HepG2 (cell line): Measurements from ENCODE around the gene RAD21L1. TPM values are rescaled to one million over a fixed set of nuclear protein-coding genes. Genes with fewer than 3 reads are reported as not detected.

Source experiments
- ATAC-seq: fragments of 200-7000 bp; cut with Tn5 transposase; 3 replicates; pipeline ENCODE4 v1.9.1; 2020; ENCODE audit warnings: mild to moderate bottlenecking, moderate library complexity
- BruUV-seq: library from RNA; stranded (reverse); fragments of 400-500 nt; replicated peaks from 2 replicates; lab custom pipeline; 2021; lab: Mats Ljungman, UMichigan
- CTCF ChIA-PET: fragments of 300-600 bp; formaldehyde crosslinking; extraction: SDS; loops from one replicate; lab custom pipeline; 2021; ENCODE audit warnings: low total read pairs, inconsistent platforms, low intra/inter-chr PET ratio; lab: Yijun Ruan, JAX
- POLR2A ChIA-PET: fragments of 350-600 bp; sonication (Branson Sonifier 250); formaldehyde crosslinking; loops from one replicate; lab custom pipeline; 2020; ENCODE audit warnings: antibody characterized with exemption, inconsistent platforms; lab: Yijun Ruan, JAX
- DNase-seq: peaks from one replicate; pipeline ENCODE4 v3.0.0-alpha.2; 2015; ENCODE audit warnings: low spot score
- FAIRE-seq: peaks from 3 replicates; lab custom pipeline; 2011; peaks lifted over from hg19 to GRCh38; lab: Jason Lieb, UNC
- H2AFZ ChIP-seq: one replicate; pipeline ENCODE4 v1.6.1; 2011; ENCODE audit warnings: low read length, inconsistent platforms
- H3K27ac ChIP-seq: fragments of 300-600 bp; 3 replicates; pipeline ENCODE4 v1.8.0; 2011; ENCODE audit warnings: mixed run types, mild to moderate bottlenecking, mixed read lengths, low read length, inconsistent platforms; ENCODE audit not compliant: insufficient read depth; ENCODE audit errors: extremely low read length
- H3K27me3 ChIP-seq, 2 experiments: fragments of 200-600 bp in 1 of 2; 2 replicates in 1 of 2; 3 replicates in 1 of 2; pipeline versions ENCODE4 v1.6.0 to v1.8.0; 2011; ENCODE audit warnings: low read length in 2 of 2, mild to moderate bottlenecking in 2 of 2, moderate library complexity in 2 of 2, inconsistent platforms in 1 of 2; ENCODE audit not compliant: insufficient read depth in 2 of 2, control insufficient read depth in 1 of 2
- H3K36me3 ChIP-seq, 2 experiments: fragments of 200-600 bp in 1 of 2; replicated peaks in 1 of 2; 2 replicates in 1 of 2; 3 replicates in 1 of 2; pipeline versions ENCODE4 v1.5.1 to v1.8.0; 2011; ENCODE audit warnings: low read length in 2 of 2, inconsistent platforms in 1 of 2; ENCODE audit not compliant: insufficient read depth in 2 of 2, control insufficient read depth in 1 of 2
- H3K4me1 ChIP-seq: 2 replicates; pipeline ENCODE4 v1.5.1; 2012; ENCODE audit warnings: low read length, inconsistent platforms; ENCODE audit not compliant: insufficient read depth
- H3K4me2 ChIP-seq: 2 replicates; pipeline ENCODE4 v1.6.0; 2011; ENCODE audit warnings: low read depth, low read length, inconsistent platforms
- H3K4me3 ChIP-seq, 3 experiments: fragments of 200-600 bp in 1 of 3; sonication (generic), shearing (Covaris generic) in 1 of 3; replicated peaks in 1 of 3; 2 replicates each; pipeline ENCODE4 v1.5.1; 2011 to 2016; ENCODE audit warnings: low read length in 3 of 3, inconsistent platforms in 2 of 3, low read depth in 2 of 3, mild to moderate bottlenecking in 2 of 3, control low read depth in 1 of 3, mixed read lengths in 1 of 3; ENCODE audit not compliant: insufficient read depth in 1 of 3
- H3K79me2 ChIP-seq: one replicate; pipeline ENCODE4 v1.6.1; 2011; ENCODE audit warnings: low read length, inconsistent platforms; ENCODE audit not compliant: insufficient read depth
- H3K9ac ChIP-seq: 2 replicates; pipeline ENCODE4 v1.6.0; 2011; ENCODE audit warnings: mild to moderate bottlenecking, low read depth, low read length, inconsistent platforms; ENCODE audit not compliant: insufficient read depth
- H3K9me3 ChIP-seq: 2 replicates; pipeline ENCODE4 v1.5.1; 2012; ENCODE audit warnings: mild to moderate bottlenecking, low read length
- H4K20me1 ChIP-seq: 2 replicates; pipeline ENCODE4 v1.6.0; 2011; ENCODE audit warnings: inconsistent platforms, mild to moderate bottlenecking, low read length, moderate library complexity; ENCODE audit not compliant: insufficient read depth
- CTCF ChIP-seq: sonication (generic); formaldehyde crosslinking; IDR thresholded peaks from 2 replicates; pipeline ENCODE4 v1.5.0; 2020; ENCODE audit warnings: mild to moderate bottlenecking, missing genetic modification reagents, moderate library complexity
- JUNB ChIP-seq: sonication (generic); formaldehyde crosslinking; IDR thresholded peaks from 2 replicates; pipeline ENCODE4 v1.8.0; 2022; ENCODE audit warnings: missing genetic modification reagents, mild to moderate bottlenecking, borderline replicate concordance
- KDM1A ChIP-seq: IDR thresholded peaks from 2 replicates; pipeline ENCODE4 v1.6.1; 2016; ENCODE audit warnings: missing compliant biosample characterization
- PITX1 ChIP-seq: sonication (generic); formaldehyde crosslinking; IDR thresholded peaks from 2 replicates; pipeline ENCODE4 v1.5.1; 2020; ENCODE audit warnings: mild to moderate bottlenecking, missing genetic modification reagents
- RBM22 ChIP-seq: fragments of 200-400 bp; formaldehyde crosslinking; optimal IDR thresholded peaks from 2 replicates; pipeline ENCODE3; 2017; ENCODE audit warnings: mild to moderate bottlenecking, low read length, moderate library complexity
- SOX6 ChIP-seq, 2 experiments: fragments of 450-650 bp in 1 of 2; sonication (generic) in 1 of 2; formaldehyde crosslinking in 1 of 2; IDR thresholded peaks; 2 replicates each; pipeline versions ENCODE4 v1.4.0 to v1.6.1; 2017 to 2020; ENCODE audit warnings: antibody characterized with exemption in 1 of 2, mild to moderate bottlenecking in 1 of 2, missing genetic modification reagents in 1 of 2
- SP4 ChIP-seq: sonication (generic); formaldehyde crosslinking; IDR thresholded peaks from 2 replicates; pipeline ENCODE4 v1.8.1; 2023; ENCODE audit warnings: mild to moderate bottlenecking, missing genetic modification reagents
- SRY ChIP-seq: sonication (generic); formaldehyde crosslinking; IDR thresholded peaks from 2 replicates; pipeline ENCODE4 v1.8.0; 2022; ENCODE audit warnings: mild to moderate bottlenecking, missing genetic modification reagents
- ZFP91 ChIP-seq: sonication (generic); formaldehyde crosslinking; IDR thresholded peaks from 2 replicates; pipeline ENCODE4 v1.9.0; 2022; ENCODE audit warnings: missing genetic modification reagents, mild to moderate bottlenecking, borderline replicate concordance
- ZMYM3 ChIP-seq: sonication (generic); formaldehyde crosslinking; IDR thresholded peaks from 2 replicates; pipeline ENCODE4 v1.5.1; 2020; ENCODE audit warnings: mild to moderate bottlenecking, missing genetic modification reagents
- ZNF160 ChIP-seq: sonication (generic); formaldehyde crosslinking; IDR thresholded peaks from 2 replicates; pipeline ENCODE4 v1.8.0; 2022; ENCODE audit warnings: mild to moderate bottlenecking, inconsistent platforms, missing genetic modification reagents
- ZNF768 ChIP-seq: sonication (generic); formaldehyde crosslinking; IDR thresholded peaks from 2 replicates; pipeline ENCODE4 v1.4.0; 2020; ENCODE audit warnings: missing genetic modification reagents
- WGBS: methylation state at CpG from one replicate; pipeline ENCODE4 v1.1.6; 2017; ENCODE audit warnings: low lambda C conversion rate; 5-methylcytosine and 5-hydroxymethylcytosine counted together
- in situ Hi-C: cut with HindIII; loops from 2 replicates; pipeline ENCODE4 v1.10.0; 2017; ENCODE audit warnings: low pct_unique_long_range_greater_than_20kb; ENCODE audit not compliant: extremely low pct_ligation_motif_present
- intact Hi-C: fragments of 100-400 bp; cut with micrococcal nuclease; formaldehyde crosslinking; loops from one replicate; pipeline ENCODE4 v1.10.0; 2022; ENCODE audit not compliant: unreplicated experiment
- polyA plus RNA-seq, 8 experiments: library from polyadenylated mRNA; depleted of rRNA in 3 of 8; stranded (reverse) in 7 of 8; unstranded in 1 of 8; fragments of >200 nt; fragmentation: Illumina TruSeq in 4 of 8; extraction: Trizol in 4 of 8; gene quantifications; 2 replicates each; pipeline versions ENCODE4 v1.2.1 to v1.2.3, GENCODE V29; 2011 to 2016; ENCODE audit warnings: low read depth in 4 of 8, missing spikeins in 1 of 8, mixed read lengths in 1 of 8; ENCODE audit not compliant: insufficient read depth in 1 of 8
- total RNA-seq, 5 experiments: library from RNA; depleted of rRNA; stranded (reverse); fragments of >200 nt; fragmentation: Illumina TruSeq; extraction: Trizol; gene quantifications; 2 replicates each; pipeline ENCODE4 v1.2.3, GENCODE V29; 2016; ENCODE audit warnings: low read depth in 1 of 5

RAD21L1 gene
- total and polyA plus RNA-seq, 2 of the 13 experiments (the other 11 are each of a cell fraction or from before 2014, with no cell fraction given), result not detected

- TF ChIP-seq ZFP91 (CRISPR knock-in tag) (peak; percentile 21; the same call in 1 of the 2 replicates), CTCF (peak; percentile 68), SRY (CRISPR knock-in tag) (peak; percentile 58; the same call in 1 of the 2 replicates), SP4 (CRISPR knock-in tag) (0 out of 2 replicates have a peak, but pooled peaks have one; percentile 48), RBM22 (peak; percentile 52), ZNF160 (CRISPR knock-in tag) (no peak), KDM1A (CRISPR knock-in tag) (no peak), SOX6 (IDR thresholded peaks at IDR 0.05) (no peak), SOX6 (CRISPR knock-in tag; IDR thresholded peaks at IDR 0.05) (no peak)
Measured at GRCh38 chr20:1177680-1178079, 48.2 kb upstream of the RAD21L1 start (continued).

- intact Hi-C loops, result no loop called here
- H2AFZ ChIP-seq, result no peak overlapping the region
- no TSS peak for BruUV-seq
- DNase-seq (no peak), ATAC-seq (no peak), FAIRE-seq (no peak)
- H3K79me2 ChIP-seq, result no peaks in the 10 kb centered on the region
- H3K9me3 ChIP-seq, result no peaks in the 10 kb centered on the region
- H4K20me1 ChIP-seq, result 0 out of 2 replicates have a peak, but pooled peaks cover 1% of the 10 kb centered on the region
- no peak overlapping the region for H3K9ac ChIP-seq
- peaks cover 10% of the 10 kb centered on the region for H3K4me1 ChIP-seq
- in situ Hi-C loops, result no loop called here
- peaks cover 2 to 4% of the 10 kb centered on the region in 2 experiments; a peak in 2 of 5 replicates for H3K36me3 ChIP-seq
- POLR2A ChIA-PET, result no interaction called here
- CTCF ChIA-PET, result interaction anchor here (1.7 kb wide), 1 partner anchor 35 kb away, joined by 8 read pairs; no protein-coding TSS in a partner anchor
- TF ChIP-seq ZMYM3 (CRISPR knock-in tag) (peak; percentile 78), PITX1 (CRISPR knock-in tag) (peak; percentile 35; the same call in 1 of the 2 replicates), ZNF768 (CRISPR knock-in tag) (peak; percentile 90), JUNB (CRISPR knock-in tag) (no peak)
- H3K4me3 ChIP-seq, result no peak overlapping the region
- WGBS, result 83% methylated on average over 3 of the region's 3 CpGs
- H3K4me2 ChIP-seq, result no peak overlapping the region
- H3K27ac ChIP-seq, result no peak overlapping the region
- H3K27me3 ChIP-seq, result no peaks in the 10 kb centered on the region
Measured at GRCh38 chr20:1178103-1178502, 47.7 kb upstream of the RAD21L1 start.
